Activated naive CD4-positive, alpha-beta T cell treated with anti-CD3 and anti-CD28 coated beads, Interleukin-2, amount 10 ng/mL, durations not matched to agents 7 days and 5 days (primary cell): ENCODE data around the gene TRIM25.

Experiments used
- CTCF ChIA-PET: fragments of 350-600 bp; sonication (Branson Sonifier 250); formaldehyde crosslinking; loops from one replicate; lab custom pipeline; 2021; ENCODE audit warnings: antibody characterized with exemption; lab: Charles Lee
- DNase-seq: peaks from one replicate; pipeline ENCODE4 v3.0.0-alpha.2; 2020
- H3K27ac Mint-ChIP-seq: one replicate; pipeline ENCODE4 v1.8.0; 2021; ENCODE audit warnings: mild to moderate bottlenecking, moderate library complexity, mixed read lengths
- H3K27me3 Mint-ChIP-seq: one replicate; pipeline ENCODE4 v1.8.0; 2021; ENCODE audit warnings: mild to moderate bottlenecking, mixed read lengths
- H3K36me3 Mint-ChIP-seq: one replicate; pipeline ENCODE4 v1.8.0; 2021; ENCODE audit warnings: mixed read lengths
- H3K4me1 Mint-ChIP-seq: one replicate; pipeline ENCODE4 v1.8.0; 2021; ENCODE audit warnings: mixed read lengths
- H3K4me3 Mint-ChIP-seq: one replicate; pipeline ENCODE4 v1.8.0; 2021; ENCODE audit warnings: mild to moderate bottlenecking, moderate library complexity, mixed read lengths
- H3K9me3 Mint-ChIP-seq: one replicate; pipeline ENCODE4 v1.8.0; 2021; ENCODE audit warnings: mixed read lengths

TRIM25 gene

GRCh38 chr17:56896968-56897359, 16.9 kb downstream of the TRIM25 start:
- DNase-seq, result no peak
- CTCF ChIA-PET, result interaction anchor here (0.7 kb wide), 1 partner anchor 49 kb away, joined by 4 read pairs; no protein-coding TSS in a partner anchor
- peaks cover 5% of the 10 kb centered on the region for H3K4me1 Mint-ChIP-seq
- no peaks in the 10 kb centered on the region for H3K27me3 Mint-ChIP-seq
- H3K4me3 Mint-ChIP-seq, result no peak overlapping the region
- H3K27ac Mint-ChIP-seq, result no peak overlapping the region
- no peaks in the 10 kb centered on the region for H3K9me3 Mint-ChIP-seq
- peaks cover 77% of the 10 kb centered on the region for H3K36me3 Mint-ChIP-seq

- H3K4me3 Mint-ChIP-seq, result no peak overlapping the region
- no peak overlapping the region for H3K27ac Mint-ChIP-seq
- CTCF ChIA-PET, result interaction anchor here (0.7 kb wide), 1 partner anchor 49 kb away, joined by 4 read pairs; no protein-coding TSS in a partner anchor
- H3K36me3 Mint-ChIP-seq, result peaks cover 78% of the 10 kb centered on the region
- peaks cover 5% of the 10 kb centered on the region for H3K4me1 Mint-ChIP-seq
- H3K9me3 Mint-ChIP-seq, result no peaks in the 10 kb centered on the region
- DNase-seq, result no peak
- H3K27me3 Mint-ChIP-seq, result no peaks in the 10 kb centered on the region
Observed at GRCh38 chr17:56896217-56896967, 17.5 kb downstream of the TRIM25 start.

- Mint-ChIP-seq H3K27me3 (no peaks in the 10 kb centered on the region), H3K36me3 (peaks cover 82% of the 10 kb centered on the region), H3K27ac (no peak overlapping the region), H3K4me3 (no peak overlapping the region), H3K4me1 (peaks cover 5% of the 10 kb centered on the region), H3K9me3 (no peaks in the 10 kb centered on the region)
- no peak for DNase-seq
- CTCF ChIA-PET, result interaction anchor here (1.4 kb wide), 1 partner anchor 45 kb away, joined by 4 read pairs; no protein-coding TSS in a partner anchor
Observed at GRCh38 chr17:56894859-56895455, 18.9 kb downstream of the TRIM25 start.

- H3K9me3 Mint-ChIP-seq, result peaks cover 2% of the 10 kb centered on the region
- H3K27ac Mint-ChIP-seq, result no peak overlapping the region
- peaks cover 85% of the 10 kb centered on the region for H3K36me3 Mint-ChIP-seq
Observed at GRCh38 chr17:56893503-56893902, 20.3 kb downstream of the TRIM25 start.

GRCh38 chr17:56892333-56892732, 21.5 kb downstream of the TRIM25 start:
- Mint-ChIP-seq H3K27me3 (no peaks in the 10 kb centered on the region), H3K36me3 (peaks cover 84% of the 10 kb centered on the region), H3K4me3 (no peak overlapping the region), H3K27ac (no peak overlapping the region), H3K9me3 (peaks cover 12% of the 10 kb centered on the region), H3K4me1 (peaks cover under 1% of the 10 kb centered on the region)
- CTCF ChIA-PET, result interaction anchor here (1.6 kb wide), 1 partner anchor 47 kb away, joined by 4 read pairs; no protein-coding TSS in a partner anchor
- DNase-seq, result no peak

More at GRCh38 chr17:56893503-56893902, 20.3 kb downstream of the TRIM25 start:
- Mint-ChIP-seq H3K4me1 (peaks cover 4% of the 10 kb centered on the region), H3K4me3 (no peak overlapping the region), H3K27me3 (no peaks in the 10 kb centered on the region)
- no peak for DNase-seq
- CTCF ChIA-PET, result interaction anchor here (0.9 to 1.6 kb wide), 3 partner anchors 12 to 46 kb away, joined by 3 to 4 read pairs (median 3); no protein-coding TSS in a partner anchor

- H3K9me3 Mint-ChIP-seq, result peaks cover 14% of the 10 kb centered on the region
- no peaks in the 10 kb centered on the region for H3K4me1 Mint-ChIP-seq
- CTCF ChIA-PET, result interaction anchor here (1.6 kb wide), 1 partner anchor 48 kb away, joined by 4 read pairs; no protein-coding TSS in a partner anchor
- H3K27ac Mint-ChIP-seq, result no peak overlapping the region
- peak; percentile 56 for DNase-seq
- no peak overlapping the region for H3K4me3 Mint-ChIP-seq
- H3K27me3 Mint-ChIP-seq, result no peaks in the 10 kb centered on the region
- peaks cover 88% of the 10 kb centered on the region for H3K36me3 Mint-ChIP-seq
Observed at GRCh38 chr17:56891751-56892150, 22.1 kb downstream of the TRIM25 start.

GRCh38 chr17:56890906-56891674, 22.8 kb downstream of the TRIM25 start:
- CTCF ChIA-PET, result interaction anchor here (1.3 kb wide), 1 partner anchor 46 kb away, joined by 3 read pairs; no protein-coding TSS in a partner anchor
- Mint-ChIP-seq H3K27me3 (no peaks in the 10 kb centered on the region), H3K4me1 (no peaks in the 10 kb centered on the region), H3K36me3 (peaks cover 94% of the 10 kb centered on the region), H3K9me3 (peaks cover 14% of the 10 kb centered on the region), H3K27ac (no peak overlapping the region), H3K4me3 (no peak overlapping the region)
- DNase-seq, result no peak

- CTCF ChIA-PET, result interaction anchor here (1.3 kb wide), 1 partner anchor 46 kb away, joined by 3 read pairs; no protein-coding TSS in a partner anchor
- H3K27me3 Mint-ChIP-seq, result no peaks in the 10 kb centered on the region
- no peak overlapping the region for H3K27ac Mint-ChIP-seq
- no peaks in the 10 kb centered on the region for H3K4me1 Mint-ChIP-seq
- H3K9me3 Mint-ChIP-seq, result peaks cover 14% of the 10 kb centered on the region
- peaks cover 88% of the 10 kb centered on the region for H3K36me3 Mint-ChIP-seq
- H3K4me3 Mint-ChIP-seq, result no peak overlapping the region
- no peak for DNase-seq
Observed at GRCh38 chr17:56890390-56890789, 23.5 kb downstream of the TRIM25 start.

GRCh38 chr17:56887552-56888467, 26.0 kb downstream of the TRIM25 start:
- no peak overlapping the region for H3K27ac Mint-ChIP-seq
- no peaks in the 10 kb centered on the region for H3K27me3 Mint-ChIP-seq
- no peak for DNase-seq
- peaks cover 63% of the 10 kb centered on the region for H3K36me3 Mint-ChIP-seq
- CTCF ChIA-PET, result no interaction called here
- H3K4me1 Mint-ChIP-seq, result no peaks in the 10 kb centered on the region
- H3K4me3 Mint-ChIP-seq, result no peak overlapping the region
- H3K9me3 Mint-ChIP-seq, result peaks cover 14% of the 10 kb centered on the region

- H3K9me3 Mint-ChIP-seq, result peaks cover 14% of the 10 kb centered on the region
- H3K36me3 Mint-ChIP-seq, result peaks cover 56% of the 10 kb centered on the region
- DNase-seq, result no peak
- H3K4me1 Mint-ChIP-seq, result no peaks in the 10 kb centered on the region
- H3K27me3 Mint-ChIP-seq, result no peaks in the 10 kb centered on the region
- CTCF ChIA-PET, result no interaction called here
- H3K4me3 Mint-ChIP-seq, result no peak overlapping the region
- no peak overlapping the region for H3K27ac Mint-ChIP-seq
Observed at GRCh38 chr17:56887105-56887504, 26.7 kb downstream of the TRIM25 start.

GRCh38 chr17:56886288-56886731, 27.5 kb downstream of the TRIM25 start:
- peaks cover 14% of the 10 kb centered on the region for H3K9me3 Mint-ChIP-seq
- peaks cover 51% of the 10 kb centered on the region for H3K36me3 Mint-ChIP-seq

GRCh38 chr17:56885312-56885657, 28.6 kb downstream of the TRIM25 start:
- CTCF ChIA-PET, result interaction anchor here (0.9 kb wide), 1 partner anchor 19 kb away, joined by 3 read pairs; no protein-coding TSS in a partner anchor
- no peak overlapping the region for H3K27ac Mint-ChIP-seq

More at GRCh38 chr17:56886288-56886731, 27.5 kb downstream of the TRIM25 start:
- DNase-seq, result no peak
- Mint-ChIP-seq H3K27me3 (no peaks in the 10 kb centered on the region), H3K27ac (no peak overlapping the region), H3K4me3 (no peak overlapping the region), H3K4me1 (no peaks in the 10 kb centered on the region)
- CTCF ChIA-PET, result no interaction called here

More at GRCh38 chr17:56885312-56885657, 28.6 kb downstream of the TRIM25 start:
- H3K27me3 Mint-ChIP-seq, result no peaks in the 10 kb centered on the region
- H3K4me3 Mint-ChIP-seq, result no peak overlapping the region
- no peaks in the 10 kb centered on the region for H3K4me1 Mint-ChIP-seq
- no peak for DNase-seq
- H3K9me3 Mint-ChIP-seq, result peaks cover 14% of the 10 kb centered on the region
- peaks cover 43% of the 10 kb centered on the region for H3K36me3 Mint-ChIP-seq
